Measurements from ENCODE around the gene OAS1. TPM values are rescaled to one million over a fixed set of nuclear protein-coding genes. Genes with fewer than 3 reads are reported as not detected.

OAS1 gene
- total RNA-seq = 4.0 TPM
- long read RNA-seq, partial matches to known transcripts = 1 of 4 reads
- long read RNA-seq, other reads (novel, unspliced or antisense) = 0 of 4 reads

DNA sequence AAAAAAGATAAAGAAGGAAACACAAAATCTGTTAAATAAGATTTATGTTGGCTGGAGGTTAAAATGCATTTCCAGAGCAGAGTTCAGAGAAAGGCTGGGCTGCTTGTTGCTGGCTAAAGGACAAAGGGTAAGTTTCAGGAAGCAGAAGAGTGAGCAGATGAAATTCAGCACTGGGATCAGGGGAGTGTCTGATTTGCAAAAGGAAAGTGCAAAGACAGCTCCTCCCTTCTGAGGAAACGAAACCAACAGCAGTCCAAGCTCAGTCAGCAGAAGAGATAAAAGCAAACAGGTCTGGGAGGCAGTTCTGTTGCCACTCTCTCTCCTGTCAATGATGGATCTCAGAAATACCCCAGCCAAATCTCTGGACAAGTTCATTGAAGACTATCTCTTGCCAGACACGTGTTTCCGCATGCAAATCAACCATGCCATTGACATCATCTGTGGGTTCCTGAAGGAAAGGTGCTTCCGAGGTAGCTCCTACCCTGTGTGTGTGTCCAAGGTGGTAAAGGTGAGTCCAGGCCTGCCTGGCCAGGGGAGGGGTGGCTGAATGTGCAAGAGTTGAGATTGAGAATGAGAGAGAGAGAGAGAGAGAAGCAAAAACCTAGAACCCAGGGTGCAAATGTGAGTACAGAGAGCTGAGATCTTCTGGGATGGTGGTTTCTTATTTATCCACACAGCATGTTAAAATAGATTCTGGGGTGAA lies at the start of gene OAS1:
TSS of gene OAS1 (plus strand) at position 251 of the 703 bp plus-strand sequence. CDS start at position 329, 78 bp downstream.
- intact Hi-C loops (cut with DNase I) = loop anchor here (5.0 kb wide), 1 partner anchor 70 kb away; the partner anchor contains the start of gene OAS2

DNA sequence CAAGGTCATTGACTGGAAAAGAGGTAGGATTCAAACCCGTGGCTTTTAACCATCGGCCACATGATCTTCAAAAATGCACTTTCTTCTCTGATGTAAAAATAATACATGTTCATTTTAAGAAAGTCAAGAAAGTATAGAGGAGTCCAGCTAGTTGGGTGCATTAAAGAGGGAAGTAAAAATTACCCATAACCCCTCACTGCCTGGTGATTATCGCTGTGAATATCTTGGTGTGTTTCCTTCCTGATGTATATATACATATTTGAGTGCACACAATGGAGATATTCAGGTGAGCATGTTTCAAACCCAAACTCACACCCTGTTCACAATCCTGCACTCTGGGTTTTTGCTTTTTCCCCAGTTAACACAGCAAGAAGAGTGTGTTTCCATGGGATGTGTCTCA lies 47.5 kb upstream of the OAS1 start:
- no peak for DNase-seq (ENCODE audit: low spot score)
- intact Hi-C loops (cut with DNase I) = no loop called here

More for the DNA sequence above, at the start of gene OAS1:
- no peak for DNase-seq (ENCODE audit: low spot score)

DNA sequence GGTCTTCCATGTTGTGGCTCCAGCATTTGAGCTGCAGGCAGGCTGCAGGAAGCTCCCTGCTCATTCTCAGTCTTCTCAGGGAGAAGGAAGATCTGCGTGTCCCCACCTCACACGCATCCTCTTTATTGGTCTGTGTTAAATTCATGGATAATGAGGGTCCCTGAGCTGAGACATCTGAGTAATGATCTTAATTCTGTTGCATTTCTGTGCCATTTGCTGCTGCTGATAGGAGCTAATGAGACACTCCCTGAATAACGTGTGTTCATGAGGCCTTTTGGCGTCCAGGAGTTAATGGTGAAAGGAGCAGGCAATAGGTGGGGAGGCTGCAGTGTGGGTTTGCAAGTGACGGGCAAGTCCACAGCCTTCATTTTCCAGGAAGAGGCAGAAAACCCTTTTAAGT lies 46.6 kb upstream of the OAS1 start:
- intact Hi-C loops (cut with DNase I) = no loop called here
- no peak for DNase-seq (ENCODE audit: low spot score)

DNA sequence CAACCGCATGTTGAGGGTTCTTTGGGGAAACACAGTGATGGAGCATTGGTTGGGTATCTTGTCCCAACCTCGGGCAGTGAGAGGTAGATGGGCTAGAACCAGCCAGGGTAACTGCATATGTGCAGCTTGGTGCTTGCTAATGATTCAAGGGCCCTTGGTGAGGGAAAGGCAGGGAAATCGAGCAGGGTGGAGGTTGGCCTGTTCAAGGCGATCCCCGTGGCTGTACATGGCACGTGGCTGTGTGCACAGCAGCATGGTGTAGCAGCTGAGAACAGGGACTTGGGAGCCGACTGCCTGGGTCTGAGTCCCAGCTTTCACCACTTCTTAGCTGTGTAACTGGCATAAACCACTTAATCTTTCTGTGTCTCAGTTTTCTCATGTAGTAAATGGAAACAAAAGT lies 45.5 kb upstream of the OAS1 start:
- intact Hi-C loops (cut with DNase I) = no loop called here

DNA sequence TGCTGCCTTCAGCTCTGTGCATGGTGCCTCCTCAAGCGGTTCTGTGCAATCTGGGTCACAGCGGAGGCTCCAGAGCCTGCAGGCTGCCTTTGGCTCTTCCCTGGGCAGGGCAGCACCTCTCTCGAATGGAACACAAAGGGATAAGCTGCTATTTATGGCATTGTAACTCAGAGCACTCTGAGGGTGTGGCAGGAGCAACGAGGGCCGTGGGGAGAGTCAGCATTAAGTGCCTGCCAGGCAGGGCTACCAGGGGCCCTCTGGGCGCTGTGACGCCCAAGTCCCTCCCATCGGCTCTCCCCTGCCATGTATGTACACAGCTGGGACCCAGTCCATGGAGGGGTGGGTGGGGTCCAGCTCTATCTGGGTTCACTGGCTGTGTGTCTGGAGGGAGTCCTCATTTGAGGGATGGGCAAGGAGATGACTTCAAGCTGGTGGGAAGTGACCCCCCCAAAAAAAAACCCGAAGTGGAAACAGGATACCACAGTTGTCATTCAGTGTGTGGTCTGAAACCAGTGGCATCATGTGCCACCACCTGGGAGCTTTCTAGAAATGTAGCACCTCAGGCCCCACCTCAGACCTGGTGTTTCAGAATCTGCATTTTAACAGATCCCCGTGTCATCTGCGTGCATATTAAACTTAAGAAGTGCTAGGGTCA lies 44.0 kb upstream of the OAS1 start:
- no peak for DNase-seq (ENCODE audit: low spot score)
- intact Hi-C loops (cut with DNase I) = no loop called here

More for the DNA sequence above, 45.5 kb upstream of the OAS1 start:
- no peak for DNase-seq (ENCODE audit: low spot score)

DNA sequence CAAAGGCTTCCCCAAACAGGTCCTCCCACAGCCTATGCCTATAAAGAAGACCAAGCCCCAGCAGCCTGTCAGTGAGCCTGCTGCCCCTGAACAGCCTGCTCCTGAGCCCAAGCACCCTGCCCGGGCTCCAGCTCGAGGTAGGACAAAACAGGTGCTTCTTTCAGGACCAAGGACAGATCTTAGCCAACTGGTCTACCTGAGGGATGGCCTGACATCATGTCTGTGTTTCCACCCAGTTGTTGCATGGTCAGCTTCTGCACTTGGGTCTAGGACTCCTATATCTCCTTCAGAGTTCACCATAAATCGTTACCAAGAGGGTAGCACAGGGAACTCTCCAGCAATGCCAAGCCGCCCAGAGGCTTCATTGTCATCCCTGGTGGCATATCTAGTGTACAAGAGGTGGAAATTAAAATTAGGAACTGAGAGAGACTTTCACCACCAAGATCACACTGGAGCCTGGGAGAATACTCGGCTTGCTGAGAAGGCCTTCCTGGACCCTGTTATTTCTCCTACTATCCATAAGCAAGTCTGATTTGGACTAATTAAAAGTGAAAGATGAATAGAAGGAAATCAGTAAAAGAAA lies 38.2 kb upstream of the OAS1 start:
- intact Hi-C loops (cut with DNase I) = no loop called here
- no peak for DNase-seq (ENCODE audit: low spot score)

DNA sequence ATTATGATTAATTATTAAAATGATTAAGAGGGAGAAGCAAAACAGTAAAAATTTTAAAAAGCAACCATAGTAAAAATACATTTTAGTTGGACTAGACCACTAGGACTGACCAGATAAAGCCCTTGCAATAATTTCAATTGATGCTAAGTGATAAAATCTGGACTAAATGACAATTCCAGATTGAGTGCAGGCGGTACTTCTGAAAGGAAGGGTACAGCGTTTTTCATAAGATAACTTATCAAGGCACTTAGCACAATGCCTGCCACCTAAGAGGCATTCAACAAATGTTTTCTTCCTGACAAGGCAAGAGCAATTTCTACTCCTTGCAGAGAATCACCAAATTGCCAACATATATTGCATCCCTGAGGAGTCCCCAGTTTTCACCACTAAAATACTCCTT lies 37.7 kb upstream of the OAS1 start:
- intact Hi-C loops (cut with DNase I) = no loop called here
- DNase-seq (ENCODE audit: low spot score) = no peak

DNA sequence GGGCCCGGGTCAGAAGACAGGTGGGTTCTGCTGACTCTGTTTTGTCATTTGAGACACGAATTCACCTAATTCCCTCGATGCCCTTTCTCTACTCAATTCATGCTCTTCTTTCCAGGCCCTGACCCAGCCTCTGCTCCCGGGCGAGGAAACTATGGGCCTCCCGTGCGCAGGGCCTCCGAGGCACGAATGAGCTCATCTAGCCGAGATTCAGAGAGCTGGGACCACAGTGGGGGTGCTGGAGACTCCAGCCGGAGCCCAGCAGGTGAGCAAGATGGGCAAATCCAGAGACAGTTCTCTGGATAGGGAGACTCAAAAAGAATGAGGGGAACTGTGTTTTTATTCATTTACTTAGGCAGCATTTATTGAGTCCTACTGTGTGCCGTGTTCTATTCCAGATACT lies 37.0 kb upstream of the OAS1 start:
- intact Hi-C loops (cut with DNase I) = no loop called here

DNA sequence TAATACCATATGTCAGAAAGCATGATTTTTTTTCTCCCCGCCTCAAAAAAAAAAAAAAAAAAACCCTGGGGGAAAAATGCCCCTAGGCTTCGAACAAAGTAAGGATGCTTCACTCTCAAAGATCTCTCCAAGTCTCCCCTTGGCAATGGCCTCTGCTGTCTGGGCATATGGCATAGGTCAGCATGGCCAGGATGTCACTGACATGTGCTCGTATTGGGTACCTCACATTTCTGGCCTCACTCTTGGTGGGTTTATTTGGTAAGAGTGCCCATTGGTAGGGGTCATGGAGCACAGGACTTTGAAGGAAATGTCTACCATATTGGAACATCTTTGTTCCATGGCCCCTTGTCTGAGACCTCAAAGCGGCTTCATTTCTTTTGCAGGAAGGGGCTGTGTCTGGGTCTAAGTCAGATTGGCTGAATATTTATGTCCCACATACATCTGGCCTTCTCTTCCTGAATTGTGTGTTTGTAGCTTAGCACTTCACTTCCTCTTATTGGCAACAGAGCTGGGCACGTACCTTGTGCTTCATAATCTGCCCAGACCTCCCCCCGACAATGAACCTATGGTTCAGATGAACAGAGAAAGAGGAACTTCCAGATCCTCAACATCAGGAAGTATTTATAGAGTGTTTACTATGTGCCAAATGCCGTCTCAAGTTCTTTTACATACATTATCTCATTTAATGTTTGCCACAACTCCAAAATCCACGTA lies 36.3 kb upstream of the OAS1 start:
- DNase-seq (ENCODE audit: low spot score) = no peak
- intact Hi-C loops (cut with DNase I) = no loop called here

More for the DNA sequence above, 37.0 kb upstream of the OAS1 start:
- DNase-seq (ENCODE audit: low spot score) = no peak

DNA sequence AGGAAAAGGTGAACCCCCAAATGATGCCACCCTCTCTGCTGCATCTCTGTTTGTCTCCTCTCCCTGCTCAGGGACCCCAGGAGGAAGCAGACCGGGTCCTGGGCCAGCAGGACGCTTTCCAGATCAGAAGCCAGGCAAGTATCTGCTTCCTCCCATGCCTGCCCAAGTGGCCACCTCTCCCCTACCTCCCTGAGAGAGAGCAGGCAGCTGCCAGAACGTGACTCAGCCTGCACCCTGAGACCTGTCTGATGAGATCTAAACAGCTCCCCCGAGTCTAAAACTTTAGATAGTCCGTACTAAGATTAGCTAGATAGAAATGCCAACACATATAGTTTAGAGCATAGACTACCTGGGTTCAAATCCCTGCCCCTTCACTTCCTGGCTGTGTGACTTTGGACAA lies 31.2 kb upstream of the OAS1 start:
- intact Hi-C loops (cut with DNase I) = no loop called here
- no peak for DNase-seq (ENCODE audit: low spot score)

DNA sequence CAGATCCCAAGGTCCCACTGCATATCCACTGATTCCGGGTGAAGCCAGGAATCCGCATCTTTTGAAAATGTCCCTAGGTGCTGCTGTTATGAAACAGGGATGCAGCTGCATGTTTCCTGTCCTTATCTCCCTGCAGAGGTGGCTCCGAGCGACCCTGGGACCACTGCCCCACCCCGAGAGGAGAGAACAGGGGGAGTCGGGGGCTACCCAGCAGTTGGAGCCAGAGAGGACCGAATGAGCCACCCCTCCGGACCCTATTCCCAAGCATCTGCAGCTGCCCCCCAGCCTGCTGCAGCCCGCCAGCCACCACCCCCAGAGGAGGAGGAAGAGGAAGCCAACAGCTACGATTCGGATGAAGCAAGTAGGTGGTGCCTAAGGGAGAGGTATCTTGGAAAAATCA lies 30.3 kb upstream of the OAS1 start:
- intact Hi-C loops (cut with DNase I) = no loop called here
- no peak for DNase-seq (ENCODE audit: low spot score)

DNA sequence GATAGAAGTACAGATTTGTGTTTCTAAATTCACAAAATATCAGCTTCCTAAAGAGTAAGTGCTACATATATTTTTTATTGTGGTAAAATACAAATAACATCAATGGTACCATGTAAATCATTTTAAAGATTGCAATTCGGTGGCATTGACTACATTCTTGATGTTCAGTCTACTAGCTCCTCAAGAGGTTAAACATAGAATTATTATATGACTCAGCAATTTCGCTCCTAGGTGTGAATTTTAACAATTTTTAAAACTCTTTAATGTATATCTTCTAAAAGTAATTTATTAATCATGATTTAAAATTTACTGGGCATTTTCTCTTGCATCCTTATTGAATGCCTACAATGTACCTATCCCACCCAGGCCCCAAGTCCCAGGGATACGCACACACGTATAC lies 29.8 kb upstream of the OAS1 start:
- no peak for DNase-seq (ENCODE audit: low spot score)

DNA sequence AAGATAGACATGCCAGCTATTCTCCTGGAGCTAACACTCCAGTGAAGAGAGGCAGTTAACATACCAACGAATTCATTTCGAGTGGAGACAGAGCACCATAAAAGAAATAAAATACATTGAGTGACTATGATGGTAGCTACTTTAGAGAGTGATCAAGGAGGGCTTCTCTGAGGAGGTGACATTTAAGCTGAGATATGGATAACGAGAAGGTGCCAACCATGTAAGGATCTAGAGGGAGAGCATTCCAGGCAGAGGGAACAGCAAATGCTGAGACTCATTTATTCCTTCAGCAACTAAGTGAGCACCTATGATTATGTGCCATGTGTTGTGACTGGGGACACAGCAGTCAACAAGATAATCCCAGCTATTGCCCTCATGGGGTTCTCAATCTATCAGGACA lies 28.3 kb upstream of the OAS1 start:
- intact Hi-C loops (cut with DNase I) = no loop called here

More for the DNA sequence above, 29.8 kb upstream of the OAS1 start:
- intact Hi-C loops (cut with DNase I) = no loop called here

DNA sequence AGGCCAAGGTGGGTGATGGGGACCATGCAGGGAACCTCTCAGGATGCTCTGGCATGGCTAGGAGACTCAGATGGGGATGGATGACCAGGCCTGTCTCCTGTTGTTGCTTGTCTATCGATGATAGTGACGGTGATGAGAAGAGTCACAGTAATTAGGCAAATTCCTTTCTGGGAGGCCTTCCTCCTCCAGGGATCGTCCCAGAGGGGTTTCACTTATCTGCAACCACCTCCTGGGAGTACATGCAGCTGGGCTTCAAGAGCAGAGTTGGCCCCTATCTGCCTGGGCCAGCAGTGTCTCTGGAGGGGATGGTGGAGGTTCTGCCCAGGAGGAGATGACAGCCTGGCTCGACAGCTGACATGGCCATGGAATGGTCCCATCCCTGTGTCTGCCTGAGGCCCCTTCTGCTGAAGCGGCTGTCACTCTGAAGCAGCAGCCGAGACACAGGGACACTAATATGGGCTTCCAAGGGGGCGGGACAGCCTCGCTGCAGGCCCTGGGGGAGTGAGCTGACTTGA lies 27.5 kb upstream of the OAS1 start:
- intact Hi-C loops (cut with DNase I) = no loop called here

More for the DNA sequence above, 28.3 kb upstream of the OAS1 start:
- DNase-seq (ENCODE audit: low spot score) = no peak

DNA sequence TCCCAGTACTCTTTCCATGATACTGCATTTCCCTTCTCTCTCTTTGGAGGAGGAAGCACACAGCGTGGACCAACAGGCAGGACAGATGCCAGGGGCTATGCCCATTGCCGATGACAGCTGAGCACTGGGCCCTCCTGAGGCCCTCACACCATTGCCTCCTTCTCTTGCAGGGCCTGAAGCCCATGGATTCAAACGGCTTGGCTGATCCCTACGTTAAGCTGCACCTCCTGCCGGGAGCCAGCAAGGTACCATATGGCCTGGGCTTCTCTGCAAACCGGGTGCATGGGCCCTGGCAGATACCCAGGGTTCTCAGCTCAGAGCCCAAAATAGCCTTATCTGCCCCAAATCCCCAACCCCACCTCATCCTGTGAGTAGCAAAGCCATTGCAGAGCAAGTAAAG lies 25.2 kb upstream of the OAS1 start:
- no peak for DNase-seq (ENCODE audit: low spot score)
- intact Hi-C loops (cut with DNase I) = no loop called here

More for the DNA sequence above, 27.5 kb upstream of the OAS1 start:
- no peak for DNase-seq (ENCODE audit: low spot score)

DNA sequence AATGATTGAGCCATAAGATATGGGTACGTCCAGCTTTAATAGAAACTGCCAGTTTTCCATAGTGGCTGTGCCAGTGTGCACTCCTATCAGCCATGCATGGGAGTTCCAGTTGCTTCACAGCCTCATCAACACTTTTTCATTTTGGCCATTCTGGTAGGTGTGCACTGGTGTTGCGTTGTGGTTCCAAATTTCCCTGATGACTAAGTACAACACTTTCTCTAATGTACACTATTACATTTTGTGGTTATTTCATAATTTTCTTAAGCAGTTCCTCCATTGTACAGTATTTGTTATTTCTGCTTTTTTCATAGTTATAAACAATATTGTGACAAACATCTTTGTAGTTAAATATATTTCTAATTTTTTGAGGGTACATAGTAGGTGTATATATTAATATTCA lies 21.5 kb upstream of the OAS1 start:
- no peak for DNase-seq (ENCODE audit: low spot score)
- intact Hi-C loops (cut with DNase I) = no loop called here

DNA sequence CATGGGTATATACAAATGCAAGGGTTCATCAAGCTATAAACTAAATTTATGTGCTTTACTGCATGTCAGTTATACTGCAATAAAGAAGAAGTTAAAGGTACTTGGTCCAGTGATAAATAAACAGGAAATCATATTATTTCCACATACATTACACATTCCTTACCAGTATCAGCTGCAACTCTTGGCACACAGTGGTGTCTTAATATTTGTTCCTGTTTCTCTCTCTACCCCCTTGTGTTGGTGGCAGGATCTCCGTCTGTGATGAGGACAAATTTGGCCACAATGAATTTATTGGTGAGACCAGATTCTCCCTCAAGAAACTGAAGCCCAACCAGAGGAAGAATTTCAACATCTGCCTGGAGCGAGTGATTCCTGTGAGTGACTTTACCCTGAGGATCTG lies 19.2 kb upstream of the OAS1 start:
- intact Hi-C loops (cut with DNase I) = no loop called here
- no peak for DNase-seq (ENCODE audit: low spot score)

DNA sequence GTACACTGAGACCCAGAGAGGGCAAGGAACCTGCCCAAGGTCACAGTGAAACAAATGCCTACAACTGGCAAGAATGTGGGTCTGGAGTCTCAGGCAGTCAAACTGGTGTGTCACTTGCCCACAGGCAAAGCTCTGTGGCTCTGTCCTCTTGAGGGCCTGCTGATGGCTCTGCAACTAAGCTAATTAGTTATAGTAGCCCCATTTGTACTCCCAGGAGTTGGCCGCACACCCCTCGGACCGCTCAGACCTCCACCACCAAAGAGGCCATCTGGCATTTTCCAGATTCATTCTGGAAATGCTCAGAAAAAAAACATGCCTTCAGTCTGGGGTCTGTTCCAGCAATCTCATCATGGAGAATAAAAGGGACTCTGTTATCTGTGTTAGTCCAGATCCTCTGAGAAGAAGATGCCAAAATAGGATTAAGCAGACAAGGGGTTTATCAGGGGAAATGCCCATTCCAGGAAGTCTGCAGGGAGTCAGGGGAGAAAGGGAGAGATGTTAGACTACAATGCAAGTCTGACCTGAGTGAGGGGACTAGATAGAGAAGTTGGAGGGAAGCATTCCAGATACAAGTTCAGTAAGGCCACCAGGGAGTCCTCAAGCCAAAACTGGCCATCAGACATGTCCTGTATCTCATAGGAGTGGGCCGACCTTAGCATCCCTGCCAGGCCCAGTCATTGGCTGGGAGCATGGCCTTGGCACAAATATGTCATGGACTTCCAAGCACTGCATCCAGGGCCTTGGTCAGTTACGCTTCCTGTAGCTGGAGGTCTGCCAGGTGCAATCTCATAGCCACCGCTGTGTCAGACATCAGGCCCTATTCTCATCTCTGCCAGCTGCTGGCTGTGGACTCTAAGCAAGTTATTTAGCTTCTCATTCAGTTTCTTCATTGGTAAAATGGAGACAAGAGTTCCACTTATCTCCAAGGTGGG lies 15.4 kb upstream of the OAS1 start:
- intact Hi-C loops (cut with DNase I) = no loop called here
- no peak for DNase-seq (ENCODE audit: low spot score)

DNA sequence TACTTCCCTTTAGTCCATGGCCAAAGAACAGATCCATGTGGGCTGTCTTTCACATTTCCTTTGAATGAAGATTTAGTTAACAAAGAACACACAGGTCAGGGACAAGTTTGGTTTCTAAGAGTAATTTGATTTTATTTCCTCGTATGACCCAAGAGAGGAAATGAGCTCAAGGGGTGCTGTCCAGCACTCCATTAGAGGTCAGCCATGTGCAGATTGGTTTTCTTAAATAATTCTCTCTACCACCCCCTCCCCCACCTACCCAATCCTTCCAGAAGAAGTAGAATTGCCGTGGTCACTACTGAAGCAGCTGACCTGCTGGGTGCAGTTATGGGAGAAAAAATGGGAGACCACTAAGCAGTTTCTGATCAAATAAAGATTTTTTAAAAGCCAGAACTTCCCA lies 13.9 kb upstream of the OAS1 start:
- DNase-seq (ENCODE audit: low spot score) = no peak
- intact Hi-C loops (cut with DNase I) = no loop called here

All from cardiac septum (tissue), 1 donor.